H9 (cell line): ENCODE results near the gene CORO1C. TPM values are rescaled to one million over a fixed set of nuclear protein-coding genes. Genes with fewer than 3 reads are reported as not detected.

Experiments
- DNase-seq: peaks from one replicate; pipeline ENCODE4 v3.0.0-alpha.2; 2017
- H2AFZ ChIP-seq: one replicate; pipeline ENCODE4 v1.6.1; 2013; ENCODE audit warnings: mild to moderate bottlenecking, low read length, control low read depth, moderate library complexity
- H2AK5ac ChIP-seq: 2 replicates; pipeline ENCODE4 v1.6.1; 2013; ENCODE audit warnings: low read length, control low read depth, mixed read lengths; ENCODE audit not compliant: insufficient read length
- H2BK120ac ChIP-seq: one replicate; pipeline ENCODE4 v1.6.1; 2013; ENCODE audit warnings: low read depth, mild to moderate bottlenecking, low read length, control low read depth, inconsistent platforms; ENCODE audit not compliant: poor library complexity, severe bottlenecking
- H2BK12ac ChIP-seq: 2 replicates; pipeline ENCODE4 v1.6.1; 2013; ENCODE audit warnings: low read length, control low read depth, mixed read lengths, low read depth; ENCODE audit not compliant: insufficient read length
- H2BK15ac ChIP-seq: 2 replicates; pipeline ENCODE4 v1.6.1; 2013; ENCODE audit warnings: low read depth, low read length, control low read depth
- H2BK20ac ChIP-seq: one replicate; pipeline ENCODE4 v1.6.1; 2013; ENCODE audit warnings: low read depth, mild to moderate bottlenecking, low read length, control low read depth, inconsistent platforms; ENCODE audit not compliant: poor library complexity, severe bottlenecking
- H2BK5ac ChIP-seq: 2 replicates; pipeline ENCODE4 v1.6.1; 2013; ENCODE audit warnings: low read length, control low read depth, mixed read lengths; ENCODE audit not compliant: insufficient read length
- H3K14ac ChIP-seq: 2 replicates; pipeline ENCODE4 v1.6.1; 2013; ENCODE audit warnings: low read length, control low read depth; ENCODE audit not compliant: insufficient read depth
- H3K18ac ChIP-seq: 2 replicates; pipeline ENCODE4 v1.6.1; 2013; ENCODE audit warnings: low read depth, mild to moderate bottlenecking, mixed read lengths, low read length, control low read depth; ENCODE audit not compliant: insufficient read length
- H3K23ac ChIP-seq: 2 replicates; pipeline ENCODE4 v1.6.1; 2013; ENCODE audit warnings: low read length, control low read depth, mixed read lengths, low read depth; ENCODE audit not compliant: insufficient read length
- H3K23me2 ChIP-seq: 2 replicates; pipeline ENCODE4 v1.6.1; 2013; ENCODE audit warnings: low read depth, mild to moderate bottlenecking, mixed read lengths, low read length, control low read depth; ENCODE audit not compliant: insufficient read length, poor library complexity, severe bottlenecking
- H3K27ac ChIP-seq: 2 replicates; pipeline ENCODE4 v1.5.1; 2013; ENCODE audit warnings: low read length, control low read depth, mixed read lengths, low read depth; ENCODE audit not compliant: insufficient read length
- H3K27me3 ChIP-seq: 2 replicates; pipeline ENCODE4 v1.6.1; 2013; ENCODE audit warnings: low read length, control low read depth, inconsistent platforms; ENCODE audit not compliant: insufficient read depth
- H3K4ac ChIP-seq: 2 replicates; pipeline ENCODE4 v1.6.1; 2013; ENCODE audit warnings: low read depth, mild to moderate bottlenecking, control low read depth, inconsistent platforms, low read length, moderate library complexity
- H3K4me1 ChIP-seq: 2 replicates; pipeline ENCODE4 v1.6.1; 2013; ENCODE audit warnings: low read length, control low read depth, inconsistent platforms; ENCODE audit not compliant: insufficient read depth
- H3K4me2 ChIP-seq: 2 replicates; pipeline ENCODE4 v1.6.1; 2013; ENCODE audit warnings: low read length, control low read depth, mixed read lengths; ENCODE audit not compliant: insufficient read length, insufficient read depth
- H3K56ac ChIP-seq: 2 replicates; pipeline ENCODE4 v1.6.1; 2013; ENCODE audit warnings: low read depth, mild to moderate bottlenecking, mixed read lengths, low read length, control low read depth; ENCODE audit not compliant: insufficient read length
- H3K79me1 ChIP-seq: 2 replicates; pipeline ENCODE4 v1.6.1; 2013; ENCODE audit warnings: low read depth, mild to moderate bottlenecking, moderate library complexity, low read length, control low read depth, inconsistent platforms; ENCODE audit not compliant: insufficient read depth, poor library complexity, severe bottlenecking
- H3K79me2 ChIP-seq: 2 replicates; pipeline ENCODE4 v1.6.1; 2013; ENCODE audit warnings: low read length, control low read depth, inconsistent platforms; ENCODE audit not compliant: insufficient read depth
- H3K9ac ChIP-seq: 2 replicates; pipeline ENCODE4 v1.6.1; 2013; ENCODE audit warnings: low read length, control low read depth, mixed read lengths; ENCODE audit not compliant: insufficient read length; ENCODE audit errors: extremely low read depth
- H3K9me3 ChIP-seq: one replicate; pipeline ENCODE4 v1.6.1; 2013; ENCODE audit warnings: low read depth, low read length, inconsistent platforms; ENCODE audit not compliant: control insufficient read depth
- H3T11ph ChIP-seq: one replicate; pipeline ENCODE4 v1.6.1; 2013; ENCODE audit warnings: mild to moderate bottlenecking, low read length, control low read depth, inconsistent platforms
- H4K20me1 ChIP-seq: one replicate; pipeline ENCODE4 v1.6.1; 2013; ENCODE audit not compliant: control insufficient read depth, insufficient read length, insufficient read depth
- H4K5ac ChIP-seq: 2 replicates; pipeline ENCODE4 v1.6.1; 2013; ENCODE audit warnings: low read depth, mild to moderate bottlenecking, mixed read lengths, low read length, control low read depth; ENCODE audit not compliant: insufficient read length
- H4K8ac ChIP-seq: replicated peaks from 2 replicates; pipeline ENCODE4 v1.6.1; 2013; ENCODE audit warnings: low read length, control low read depth, mixed read lengths, low read depth; ENCODE audit not compliant: insufficient read length
- H4K91ac ChIP-seq: 2 replicates; pipeline ENCODE4 v1.6.1; 2013; ENCODE audit warnings: low read depth, mild to moderate bottlenecking, moderate library complexity, mixed read lengths, low read length, control low read depth; ENCODE audit not compliant: insufficient read length
- H3K27ac Mint-ChIP-seq, 3 experiments: 2 replicates in 2 of 3; 3 replicates in 1 of 3; pipeline ENCODE4 v1.8.0; 2020 to 2021; ENCODE audit warnings: mixed read lengths in 3 of 3, mild to moderate bottlenecking in 1 of 3, moderate library complexity in 1 of 3
- H3K27me3 Mint-ChIP-seq: 2 replicates; pipeline ENCODE4 v1.8.0; 2021; ENCODE audit warnings: low read depth, mild to moderate bottlenecking, moderate library complexity, mixed read lengths
- H3K36me3 Mint-ChIP-seq, 3 experiments: 2 replicates in 2 of 3; 3 replicates in 1 of 3; pipeline ENCODE4 v1.8.0; 2020 to 2021; ENCODE audit warnings: low read depth in 3 of 3, mixed read lengths in 3 of 3; ENCODE audit not compliant: insufficient read depth in 1 of 3
- H3K4me1 Mint-ChIP-seq, 2 experiments: 2 replicates each; pipeline ENCODE4 v1.8.0; 2020; ENCODE audit warnings: mixed read lengths in 2 of 2
- H3K4me3 Mint-ChIP-seq, 2 experiments: 2 replicates in 1 of 2; 3 replicates in 1 of 2; pipeline ENCODE4 v1.8.0; 2020 to 2021; ENCODE audit warnings: mild to moderate bottlenecking in 2 of 2, mixed read lengths in 2 of 2, moderate library complexity in 1 of 2
- H3K9me3 Mint-ChIP-seq, 2 experiments: 2 replicates in 1 of 2; 3 replicates in 1 of 2; pipeline ENCODE4 v1.8.0; 2020; ENCODE audit warnings: mild to moderate bottlenecking in 2 of 2, mixed read lengths in 2 of 2, moderate library complexity in 1 of 2
- CTCF ChIP-seq: fragments of 200-600 bp; sonication (generic); conservative IDR thresholded peaks from 3 replicates; pipeline ENCODE4 v1.8.0; 2021; ENCODE audit warnings: antibody characterized with exemption, mild to moderate bottlenecking
- WGBS: extraction: QIAGEN DNeasy Blood & Tissue Kit; methylation state at CpG from one replicate; pipeline ENCODE4 v1.1.7; 2013; ENCODE audit warnings: missing lambda C conversion rate, low lambda C conversion rate, mixed read lengths; ENCODE audit not compliant: insufficient read length; ENCODE audit errors: extremely low coverage; 5-methylcytosine and 5-hydroxymethylcytosine counted together
- long read RNA-seq: library from polyadenylated mRNA; unstranded; transcript quantifications from one replicate; pipeline ENCODE4 v2.0.0, GENCODE V29; 2020
- total RNA-seq: library from RNA; stranded (reverse); gene quantifications from 2 replicates; pipeline ENCODE4 v1.2.1, GENCODE V29; 2021

CORO1C gene
- 154 and 164 TPM in 2 replicates for total RNA-seq
- long read RNA-seq, transcript CORO1C-201 (11 exons, 3,892 nt) = major isoform, 283 of 367 reads
- long read RNA-seq, partial matches to known transcripts = 21 of 367 reads
- long read RNA-seq, other reads (novel, unspliced or antisense) = 61 of 367 reads

GRCh38 chr12:108731105-108731865 is at the start of gene CORO1C:
Gene CORO1C (minus strand): TSS chr12:108731518. CDS start chr12:108701318, 30,200 bp downstream.
- TF ChIP-seq CTCF = peak; percentile 82
- no peak within 1 kb of the TSS for H2BK12ac ChIP-seq
- Mint-ChIP-seq H3K36me3 (peaks cover 0 to 2% (median 1%) of the 10 kb centered on the region in 3 experiments; a peak in 2 of 7 replicates), H3K4me3 (peak within 1 kb of the TSS; percentile 94 to 95), H3K27ac (peak within 1 kb of the TSS; percentile 99), H3K9me3 (no peaks in the 10 kb centered on the region; a peak in 1 of 5 replicates), H3K27me3 (no peaks in the 10 kb centered on the region), H3K4me1 (peaks cover 32 to 38% of the 10 kb centered on the region in 2 experiments)
- H3K23me2 ChIP-seq = peaks cover 6% of the 10 kb centered on the region
- no peak within 1 kb of the TSS for H3K27ac ChIP-seq
- no peaks in the 10 kb centered on the region for H4K20me1 ChIP-seq
- H3K4me2 ChIP-seq = peak within 1 kb of the TSS; percentile 93
- H2BK120ac ChIP-seq = no peak within 1 kb of the TSS
- H3K9ac ChIP-seq = peak within 1 kb of the TSS; percentile 87
- H3K79me2 ChIP-seq = peaks cover 17% of the 10 kb centered on the region
- no CpG with 5 or more reads among the region's 85 CpGs for WGBS
- peak within 1 kb of the TSS; percentile 66 for H3K18ac ChIP-seq
- no peak within 1 kb of the TSS for H4K8ac ChIP-seq
- H3T11ph ChIP-seq = no peak within 1 kb of the TSS
- H3K79me1 ChIP-seq = no peaks in the 10 kb centered on the region
- H2BK20ac ChIP-seq = no peak within 1 kb of the TSS
- H3K23ac ChIP-seq = no peak within 1 kb of the TSS
- H4K5ac ChIP-seq = no peak within 1 kb of the TSS
- no peak within 1 kb of the TSS for H3K4ac ChIP-seq
- H2AFZ ChIP-seq = peak within 1 kb of the TSS; percentile 66
- no peaks in the 10 kb centered on the region for H3K4me1 ChIP-seq
- H3K9me3 ChIP-seq = no peaks in the 10 kb centered on the region
- no peak within 1 kb of the TSS for H2BK5ac ChIP-seq
- peak within 1 kb of the TSS; percentile 66 for H3K14ac ChIP-seq
- no peak within 1 kb of the TSS; the same call in 1 of the 2 replicates for H2BK15ac ChIP-seq
- no peak within 1 kb of the TSS for H4K91ac ChIP-seq
- no peak within 1 kb of the TSS for H3K56ac ChIP-seq
- no peak within 1 kb of the TSS for H2AK5ac ChIP-seq
- H3K27me3 ChIP-seq = no peaks in the 10 kb centered on the region
- peak; percentile 99 for DNase-seq
